GM12801 (cell line): ENCODE data around the gene RNF157.

ENCODE experiments used
- TF ChIP-seq, protein P1 (sequence below): IDR thresholded peaks from one replicate; pipeline ENCODE4 v1.5.1; 2011; ENCODE audit warnings: control low read depth; ENCODE audit not compliant: insufficient read length; ENCODE audit errors: extremely low read depth

Gene RNF157

DNA sequence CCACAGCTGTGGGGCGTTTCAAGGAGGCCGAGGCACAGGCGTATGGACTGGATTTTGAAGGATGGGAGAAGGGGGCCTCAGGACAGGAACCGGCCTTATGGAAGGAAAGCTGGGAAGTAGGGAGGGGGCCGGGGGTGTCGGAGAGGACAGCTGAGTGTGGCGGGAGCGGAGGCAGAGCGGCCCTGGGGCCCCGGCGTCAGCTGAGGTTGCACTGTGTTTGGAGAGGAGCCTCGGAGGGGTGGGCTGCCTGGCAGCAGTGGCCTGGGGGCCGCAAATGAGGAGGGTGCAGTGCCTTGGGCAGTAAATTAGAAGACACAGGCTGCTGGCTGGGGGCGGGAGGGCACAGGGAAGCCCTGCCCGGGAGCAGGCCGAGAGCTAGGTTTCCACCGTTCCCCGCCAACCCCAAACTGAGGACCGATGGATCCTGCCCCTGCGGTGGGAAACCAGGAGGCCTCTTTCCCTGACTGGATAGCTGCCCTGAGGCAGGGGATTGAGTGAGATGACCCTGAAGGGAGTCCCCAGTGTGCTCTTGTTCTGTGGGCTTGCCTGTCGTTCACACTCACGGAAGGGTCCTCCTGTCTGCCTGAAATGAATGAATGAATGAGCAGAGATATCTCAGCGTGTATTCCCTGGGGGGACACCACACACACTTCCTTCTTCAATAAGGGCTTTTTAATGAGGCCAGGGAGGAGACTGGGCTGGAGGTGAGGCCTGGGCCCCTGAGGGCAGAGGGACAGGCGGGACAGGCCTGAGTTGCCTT is 117.7 kb downstream of the RNF157 start:
- TF ChIP-seq, protein P1, sequence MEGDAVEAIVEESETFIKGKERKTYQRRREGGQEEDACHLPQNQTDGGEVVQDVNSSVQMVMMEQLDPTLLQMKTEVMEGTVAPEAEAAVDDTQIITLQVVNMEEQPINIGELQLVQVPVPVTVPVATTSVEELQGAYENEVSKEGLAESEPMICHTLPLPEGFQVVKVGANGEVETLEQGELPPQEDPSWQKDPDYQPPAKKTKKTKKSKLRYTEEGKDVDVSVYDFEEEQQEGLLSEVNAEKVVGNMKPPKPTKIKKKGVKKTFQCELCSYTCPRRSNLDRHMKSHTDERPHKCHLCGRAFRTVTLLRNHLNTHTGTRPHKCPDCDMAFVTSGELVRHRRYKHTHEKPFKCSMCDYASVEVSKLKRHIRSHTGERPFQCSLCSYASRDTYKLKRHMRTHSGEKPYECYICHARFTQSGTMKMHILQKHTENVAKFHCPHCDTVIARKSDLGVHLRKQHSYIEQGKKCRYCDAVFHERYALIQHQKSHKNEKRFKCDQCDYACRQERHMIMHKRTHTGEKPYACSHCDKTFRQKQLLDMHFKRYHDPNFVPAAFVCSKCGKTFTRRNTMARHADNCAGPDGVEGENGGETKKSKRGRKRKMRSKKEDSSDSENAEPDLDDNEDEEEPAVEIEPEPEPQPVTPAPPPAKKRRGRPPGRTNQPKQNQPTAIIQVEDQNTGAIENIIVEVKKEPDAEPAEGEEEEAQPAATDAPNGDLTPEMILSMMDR: no peak

DNA sequence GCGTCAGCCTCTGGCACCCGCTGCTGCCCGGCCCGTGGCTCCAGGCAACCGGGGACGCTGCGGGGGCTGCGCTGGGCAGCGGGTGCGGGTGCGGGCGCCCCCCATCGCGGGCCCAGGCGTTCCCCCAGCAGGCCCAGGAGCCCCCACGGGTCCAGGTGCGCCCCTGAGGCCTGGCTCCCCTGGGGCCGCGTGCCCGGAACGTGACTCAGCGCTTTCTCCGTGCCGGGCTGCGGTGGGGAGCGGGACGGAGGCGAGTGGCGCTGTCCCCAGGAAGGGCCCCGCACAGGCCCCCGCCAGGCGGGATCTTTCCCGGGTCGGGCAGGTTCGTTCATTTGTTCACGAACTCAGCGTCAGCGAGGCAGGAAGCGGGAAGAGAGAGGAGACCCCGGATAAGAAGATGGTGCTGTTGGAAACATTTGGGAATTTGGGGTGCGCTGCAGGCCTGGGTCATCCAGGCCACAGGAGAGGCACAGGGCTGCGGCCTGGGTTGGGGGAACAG is 118.3 kb downstream of the RNF157 start:
- TF ChIP-seq, protein P1: no peak

DNA sequence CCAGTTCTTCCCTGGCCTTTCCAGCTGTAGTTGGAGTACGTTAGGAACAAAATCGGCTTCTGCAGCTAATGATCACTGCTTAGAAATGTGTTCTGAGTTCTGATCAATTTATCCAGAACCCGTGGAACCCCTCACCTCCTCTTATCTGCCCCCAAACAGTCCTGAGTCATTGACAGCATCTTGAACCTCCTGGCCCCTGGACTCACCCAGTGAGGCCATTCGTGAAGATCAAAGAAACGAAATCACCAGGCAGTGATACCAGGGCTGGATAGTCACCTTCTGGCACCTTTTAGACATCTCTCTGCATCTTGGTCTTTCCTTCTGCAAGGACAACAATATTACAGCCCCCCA is 119.7 kb downstream of the RNF157 start:
- TF ChIP-seq, protein P1: no peak

DNA sequence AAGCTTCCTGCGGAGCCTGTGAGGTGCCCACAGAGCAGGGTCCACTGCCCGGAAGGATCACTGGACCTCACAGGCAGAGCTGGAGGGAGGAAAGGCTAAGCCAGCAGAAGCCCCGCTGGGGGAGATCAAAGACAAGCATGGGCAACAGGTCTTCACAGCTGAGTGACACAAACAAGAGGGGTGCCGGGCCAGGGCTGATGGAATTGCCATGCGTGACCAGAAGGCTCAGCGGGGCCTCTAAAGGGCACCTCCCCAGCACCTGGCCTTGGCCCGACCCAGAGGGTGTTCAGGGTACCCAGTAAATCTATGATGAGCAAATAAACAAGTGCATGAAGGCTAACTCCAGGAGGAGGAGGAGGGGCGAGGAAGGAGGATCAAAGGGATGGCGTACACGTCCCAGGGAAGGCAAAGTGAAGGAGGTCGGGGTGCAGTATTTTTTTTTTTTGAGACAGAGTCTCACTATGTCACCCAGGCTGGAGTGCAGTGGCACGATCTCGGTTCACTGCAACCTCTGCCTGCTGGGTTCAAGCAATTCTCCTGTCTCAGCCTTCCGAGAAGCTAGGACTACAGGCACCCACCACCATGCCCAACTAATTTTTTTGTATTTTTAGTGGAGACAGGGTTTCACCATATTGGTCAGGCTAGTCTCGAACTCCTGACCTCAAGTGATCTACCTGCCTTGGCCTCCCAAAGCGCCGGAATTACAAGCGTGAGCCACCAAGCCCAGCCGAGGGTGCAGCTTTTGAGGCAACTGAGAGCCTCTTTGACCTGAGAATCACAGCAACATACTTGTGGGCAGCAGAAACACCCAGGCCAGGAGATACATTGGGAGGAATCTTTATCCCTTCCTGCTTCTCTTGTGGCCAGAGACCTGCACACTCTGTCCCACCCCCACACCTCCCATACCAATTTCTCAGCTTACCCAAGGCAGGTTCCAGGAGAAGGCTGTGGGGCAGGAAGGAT is 120.6 kb downstream of the RNF157 start:
- TF ChIP-seq, protein P1: no peak

DNA sequence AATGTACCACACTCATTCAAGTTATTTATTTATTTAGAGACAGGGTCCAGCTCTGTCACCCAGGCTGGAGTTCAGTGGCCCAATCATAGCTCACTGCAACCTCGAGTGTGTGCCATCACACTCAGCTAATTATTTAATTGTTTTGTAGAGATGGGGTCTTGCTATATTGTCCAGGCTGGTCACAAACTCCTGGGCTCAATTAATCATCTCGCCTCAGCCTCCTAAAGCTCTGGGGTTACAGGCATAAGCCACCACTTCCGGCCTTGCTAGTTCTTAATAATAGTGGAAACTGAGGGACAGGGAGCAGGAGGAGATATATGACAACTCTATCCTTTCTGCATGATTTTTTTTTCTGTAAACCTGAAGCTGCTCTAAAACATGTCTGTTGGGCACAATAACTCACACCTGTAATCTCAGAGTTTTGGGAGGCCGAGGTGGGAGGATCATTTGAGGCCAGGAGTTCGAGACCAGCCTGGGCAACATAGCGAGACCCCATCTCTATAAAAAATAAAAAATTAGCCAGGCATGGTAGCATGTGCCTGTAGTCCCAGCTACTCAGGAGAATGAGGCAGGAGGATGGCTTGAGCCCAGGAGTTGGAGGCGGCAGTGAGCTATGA is 125.0 kb downstream of the RNF157 start:
- TF ChIP-seq, protein P1: no peak

DNA sequence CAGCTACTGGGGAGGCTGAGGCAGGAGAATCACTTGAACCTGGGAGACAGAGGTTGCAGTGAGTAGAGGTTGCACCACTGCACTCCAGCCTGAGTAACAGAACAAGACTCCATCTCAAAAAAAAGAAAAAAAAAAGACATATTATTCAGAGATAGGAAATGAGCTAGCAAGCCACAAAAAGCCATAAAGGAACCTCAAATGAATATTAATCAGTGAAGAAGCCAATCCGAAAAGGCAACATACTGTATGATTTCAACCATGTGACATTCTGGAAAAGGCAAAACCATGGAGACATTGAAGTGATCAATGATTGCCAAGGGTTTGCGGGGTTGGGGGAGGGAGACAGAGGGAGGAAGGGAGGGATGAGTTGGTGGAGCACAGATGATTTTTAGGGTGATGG is 128.3 kb downstream of the RNF157 start:
- TF ChIP-seq, protein P1: no peak

DNA sequence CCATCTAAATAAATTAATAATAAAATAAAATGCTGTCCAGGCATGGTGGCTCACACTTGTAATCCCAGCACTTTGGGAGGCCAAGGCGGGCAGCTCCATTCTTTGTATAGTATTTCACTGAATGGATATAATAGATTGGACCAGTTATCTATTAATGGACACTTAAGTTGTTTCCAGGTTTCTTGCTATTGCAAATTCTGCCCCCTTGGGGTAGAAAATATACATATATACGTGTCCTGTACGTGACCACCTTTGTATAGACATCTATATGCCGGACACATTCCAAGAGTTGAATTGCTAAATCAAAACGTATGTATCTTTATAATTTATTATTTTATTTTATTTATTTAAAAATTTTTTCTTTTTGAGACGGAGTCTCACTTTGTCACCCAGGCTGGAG is 132.8 kb downstream of the RNF157 start:
- TF ChIP-seq, protein P1: no peak
